MCF 10A (cell line): Measurements from ENCODE around the gene TXNDC2. TPM values are rescaled to one million over a fixed set of nuclear protein-coding genes. Genes with fewer than 3 reads are reported as not detected.

Source experiments
- BruUV-seq: library from RNA; stranded (reverse); fragments of 400-500 nt; replicated peaks from 2 replicates; lab custom pipeline; 2021; lab: Mats Ljungman, UMichigan
- CTCF ChIA-PET: fragments of 300-600 bp; sonication (Branson Sonifier 250); formaldehyde crosslinking; extraction: SDS; loops from one replicate; lab custom pipeline; 2021; ENCODE audit warnings: antibody characterized with exemption, inconsistent platforms; lab: Yijun Ruan, JAX
- POLR2A ChIA-PET: fragments of 300-600, 350-650 bp; sonication (Branson Sonifier 250); formaldehyde crosslinking; extraction: SDS; loops from one replicate; lab custom pipeline; 2020; ENCODE audit warnings: antibody characterized with exemption, inconsistent platforms; lab: Yijun Ruan, JAX
- DNase-seq: peaks from one replicate; pipeline ENCODE4 v3.0.0-alpha.2; 2018; ENCODE audit not compliant: unreplicated experiment
- H3K27ac Mint-ChIP-seq: one replicate; pipeline ENCODE4 v1.8.0; 2022; ENCODE audit warnings: mild to moderate bottlenecking, low read depth, mixed read lengths; ENCODE audit not compliant: unreplicated experiment
- H3K27me3 Mint-ChIP-seq: one replicate; pipeline ENCODE4 v1.8.0; 2022; ENCODE audit warnings: mixed read lengths; ENCODE audit not compliant: insufficient read depth, unreplicated experiment
- H3K36me3 Mint-ChIP-seq: one replicate; pipeline ENCODE4 v1.8.0; 2022; ENCODE audit warnings: mild to moderate bottlenecking, moderate library complexity, mixed read lengths; ENCODE audit not compliant: insufficient read depth, unreplicated experiment
- H3K4me1 Mint-ChIP-seq: one replicate; pipeline ENCODE4 v1.8.0; 2022; ENCODE audit warnings: mixed read lengths; ENCODE audit not compliant: insufficient read depth, unreplicated experiment
- H3K4me3 Mint-ChIP-seq: one replicate; pipeline ENCODE4 v1.8.0; 2022; ENCODE audit warnings: mild to moderate bottlenecking, moderate library complexity, mixed read lengths; ENCODE audit not compliant: unreplicated experiment
- H3K9me3 Mint-ChIP-seq: one replicate; pipeline ENCODE4 v1.8.0; 2022; ENCODE audit warnings: mixed read lengths; ENCODE audit not compliant: unreplicated experiment
- CTCF ChIP-seq: fragments of 200-600 bp; IDR thresholded peaks from one replicate; pipeline ENCODE4 v1.8.0; 2022; ENCODE audit warnings: antibody characterized with exemption, mild to moderate bottlenecking; ENCODE audit not compliant: unreplicated experiment
- intact Hi-C: fragments of 100-400 bp; cut with micrococcal nuclease; formaldehyde crosslinking; loops from 2 replicates; pipeline ENCODE4 v1.14.1; 2022
- total RNA-seq: library from RNA; stranded (reverse); gene quantifications from 2 replicates; pipeline ENCODE4 v1.2.3, GENCODE V29; 2022

The TXNDC2 gene
- total RNA-seq, 1 experiment from 2014 or later, result not detected

GRCh38 chr18:9876867-9877654 lies 8.7 kb upstream of the TXNDC2 start:
- Mint-ChIP-seq H3K27me3 (no peaks in the 10 kb centered on the region), H3K27ac (peak overlapping the region; percentile 60), H3K4me1 (peaks cover 12% of the 10 kb centered on the region), H3K4me3 (peak overlapping the region; percentile 53), H3K36me3 (no peaks in the 10 kb centered on the region), H3K9me3 (no peaks in the 10 kb centered on the region)
- intact Hi-C loops, result loop anchor here (5.0 kb wide), 1 partner anchor 40 kb away; no protein-coding TSS in a partner anchor
- POLR2A ChIA-PET, result interaction anchor here (0.7 to 3.3 kb wide), 11 partner anchors 8 to 50 kb away, joined by 3 to 41 read pairs (median 4); partner anchors contain the start of genes TXNDC2 and VAPA
- CTCF ChIA-PET, result interaction anchor here (1.0 to 1.3 kb wide), 2 partner anchors 9 to 42 kb away, joined by 3 to 6 read pairs; partner anchors contain the start of gene TXNDC2
- TF ChIP-seq CTCF, result no peak
- no TSS peak for BruUV-seq
- peak; percentile 59 for DNase-seq

GRCh38 chr18:9877655-9878014 lies 8.1 kb upstream of the TXNDC2 start:
- H3K36me3 Mint-ChIP-seq, result no peaks in the 10 kb centered on the region
- POLR2A ChIA-PET, result interaction anchor here (0.9 to 3.3 kb wide), 8 partner anchors 9 to 51 kb away, joined by 3 to 41 read pairs (median 4); partner anchors contain the start of gene VAPA

GRCh38 chr18:9878095-9878494 lies 7.7 kb upstream of the TXNDC2 start:
- H3K36me3 Mint-ChIP-seq, result no peaks in the 10 kb centered on the region
- H3K4me3 Mint-ChIP-seq, result no peak overlapping the region
- TF ChIP-seq CTCF, result no peak
- POLR2A ChIA-PET, result interaction anchor here (0.7 kb wide), 1 partner anchor 36 kb away, joined by 4 read pairs; the partner anchor contains the start of gene VAPA
- no TSS peak for BruUV-seq
- no peaks in the 10 kb centered on the region for H3K9me3 Mint-ChIP-seq
- intact Hi-C loops, result loop anchor here (5.0 kb wide), 1 partner anchor 39 kb away; no protein-coding TSS in a partner anchor
- no peak for DNase-seq
- H3K27me3 Mint-ChIP-seq, result no peaks in the 10 kb centered on the region
- H3K4me1 Mint-ChIP-seq, result peaks cover 12% of the 10 kb centered on the region
- no peak overlapping the region for H3K27ac Mint-ChIP-seq
- CTCF ChIA-PET, result no interaction called here

More at GRCh38 chr18:9877655-9878014, 8.1 kb upstream of the TXNDC2 start:
- peaks cover 12% of the 10 kb centered on the region for H3K4me1 Mint-ChIP-seq
- DNase-seq, result no peak
- BruUV-seq, result no TSS peak
- H3K4me3 Mint-ChIP-seq, result peak overlapping the region; percentile 53
- no peaks in the 10 kb centered on the region for H3K27me3 Mint-ChIP-seq
- CTCF ChIA-PET, result interaction anchor here (1.3 kb wide), 1 partner anchor 9 kb away, joined by 6 read pairs; the partner anchor contains the start of gene TXNDC2
- intact Hi-C loops, result loop anchor here (5.0 kb wide), 1 partner anchor 40 kb away; no protein-coding TSS in a partner anchor
- H3K9me3 Mint-ChIP-seq, result no peaks in the 10 kb centered on the region
- no peak for TF ChIP-seq CTCF
- H3K27ac Mint-ChIP-seq, result peak overlapping the region; percentile 60

- Mint-ChIP-seq H3K4me1 (peaks cover 12% of the 10 kb centered on the region), H3K27me3 (no peaks in the 10 kb centered on the region), H3K4me3 (no peak overlapping the region), H3K9me3 (no peaks in the 10 kb centered on the region), H3K27ac (no peak overlapping the region), H3K36me3 (no peaks in the 10 kb centered on the region)
- BruUV-seq, result no TSS peak
- CTCF ChIA-PET, result no interaction called here
- DNase-seq, result no peak
- TF ChIP-seq CTCF, result no peak
- POLR2A ChIA-PET, result interaction anchor here (0.6 to 1.0 kb wide), 3 partner anchors 23 to 284 kb away, joined by 3 to 4 read pairs (median 4); partner anchors contain the start of gene VAPA
- intact Hi-C loops, result loop anchor here (5.0 kb wide), 1 partner anchor 38 kb away; no protein-coding TSS in a partner anchor
Observed at GRCh38 chr18:9878783-9879242, 7.0 kb upstream of the TXNDC2 start.
